HepG2 (cell line): ENCODE data around the gene FAM124A. TPM values are rescaled to one million over a fixed set of nuclear protein-coding genes. Genes with fewer than 3 reads are reported as not detected.

ENCODE experiments used
- ATAC-seq: fragments of 200-7000 bp; cut with Tn5 transposase; 3 replicates; pipeline ENCODE4 v1.9.1; 2020; ENCODE audit warnings: mild to moderate bottlenecking, moderate library complexity
- BruUV-seq: library from RNA; stranded (reverse); fragments of 400-500 nt; replicated peaks from 2 replicates; lab custom pipeline; 2021; lab: Mats Ljungman, UMichigan
- CTCF ChIA-PET: fragments of 300-600 bp; formaldehyde crosslinking; extraction: SDS; loops from one replicate; lab custom pipeline; 2021; ENCODE audit warnings: low total read pairs, inconsistent platforms, low intra/inter-chr PET ratio; lab: Yijun Ruan, JAX
- POLR2A ChIA-PET: fragments of 350-600 bp; sonication (Branson Sonifier 250); formaldehyde crosslinking; loops from one replicate; lab custom pipeline; 2020; ENCODE audit warnings: antibody characterized with exemption, inconsistent platforms; lab: Yijun Ruan, JAX
- DNase-seq: peaks from one replicate; pipeline ENCODE4 v3.0.0-alpha.2; 2015; ENCODE audit warnings: low spot score
- FAIRE-seq: peaks from 3 replicates; lab custom pipeline; 2011; peaks lifted over from hg19 to GRCh38; lab: Jason Lieb, UNC
- H2AFZ ChIP-seq: one replicate; pipeline ENCODE4 v1.6.1; 2011; ENCODE audit warnings: low read length, inconsistent platforms
- H3K27ac ChIP-seq: fragments of 300-600 bp; 3 replicates; pipeline ENCODE4 v1.8.0; 2011; ENCODE audit warnings: mixed run types, mild to moderate bottlenecking, mixed read lengths, low read length, inconsistent platforms; ENCODE audit not compliant: insufficient read depth; ENCODE audit errors: extremely low read length
- H3K27me3 ChIP-seq, 2 experiments: fragments of 200-600 bp in 1 of 2; 2 replicates in 1 of 2; 3 replicates in 1 of 2; pipeline versions ENCODE4 v1.6.0 to v1.8.0; 2011; ENCODE audit warnings: low read length in 2 of 2, mild to moderate bottlenecking in 2 of 2, moderate library complexity in 2 of 2, inconsistent platforms in 1 of 2; ENCODE audit not compliant: insufficient read depth in 2 of 2, control insufficient read depth in 1 of 2
- H3K36me3 ChIP-seq, 2 experiments: fragments of 200-600 bp in 1 of 2; replicated peaks in 1 of 2; 2 replicates in 1 of 2; 3 replicates in 1 of 2; pipeline versions ENCODE4 v1.5.1 to v1.8.0; 2011; ENCODE audit warnings: low read length in 2 of 2, inconsistent platforms in 1 of 2; ENCODE audit not compliant: insufficient read depth in 2 of 2, control insufficient read depth in 1 of 2
- H3K4me1 ChIP-seq: 2 replicates; pipeline ENCODE4 v1.5.1; 2012; ENCODE audit warnings: low read length, inconsistent platforms; ENCODE audit not compliant: insufficient read depth
- H3K4me2 ChIP-seq: 2 replicates; pipeline ENCODE4 v1.6.0; 2011; ENCODE audit warnings: low read depth, low read length, inconsistent platforms
- H3K4me3 ChIP-seq, 3 experiments: fragments of 200-600 bp in 1 of 3; sonication (generic), shearing (Covaris generic) in 1 of 3; replicated peaks in 1 of 3; 2 replicates each; pipeline ENCODE4 v1.5.1; 2011 to 2016; ENCODE audit warnings: low read length in 3 of 3, inconsistent platforms in 2 of 3, low read depth in 2 of 3, mild to moderate bottlenecking in 2 of 3, control low read depth in 1 of 3, mixed read lengths in 1 of 3; ENCODE audit not compliant: insufficient read depth in 1 of 3
- H3K79me2 ChIP-seq: one replicate; pipeline ENCODE4 v1.6.1; 2011; ENCODE audit warnings: low read length, inconsistent platforms; ENCODE audit not compliant: insufficient read depth
- H3K9ac ChIP-seq: 2 replicates; pipeline ENCODE4 v1.6.0; 2011; ENCODE audit warnings: mild to moderate bottlenecking, low read depth, low read length, inconsistent platforms; ENCODE audit not compliant: insufficient read depth
- H3K9me3 ChIP-seq: 2 replicates; pipeline ENCODE4 v1.5.1; 2012; ENCODE audit warnings: mild to moderate bottlenecking, low read length
- H4K20me1 ChIP-seq: 2 replicates; pipeline ENCODE4 v1.6.0; 2011; ENCODE audit warnings: inconsistent platforms, mild to moderate bottlenecking, low read length, moderate library complexity; ENCODE audit not compliant: insufficient read depth
- MAFG ChIP-seq: sonication (generic); formaldehyde crosslinking; IDR thresholded peaks from 2 replicates; pipeline ENCODE4 v1.5.1; 2020; ENCODE audit warnings: mild to moderate bottlenecking, missing genetic modification reagents
- MTF2 ChIP-seq: sonication (generic); formaldehyde crosslinking; IDR thresholded peaks from 2 replicates; pipeline ENCODE4 v1.5.0; 2020; ENCODE audit warnings: missing genetic modification reagents, borderline replicate concordance
- PAX8 ChIP-seq: sonication (generic); formaldehyde crosslinking; IDR thresholded peaks from 2 replicates; pipeline ENCODE4 v1.8.0; 2022; ENCODE audit warnings: mild to moderate bottlenecking, missing genetic modification reagents, borderline replicate concordance
- SAFB2 ChIP-seq: sonication (generic); formaldehyde crosslinking; IDR thresholded peaks from 2 replicates; pipeline ENCODE4 v1.5.1; 2020; ENCODE audit warnings: missing genetic modification reagents, low read depth, mild to moderate bottlenecking, borderline replicate concordance
- YEATS2 ChIP-seq: sonication (generic); formaldehyde crosslinking; IDR thresholded peaks from 2 replicates; pipeline ENCODE4 v1.4.0; 2020; ENCODE audit warnings: missing genetic modification reagents, borderline replicate concordance
- ZNF253 ChIP-seq: sonication (generic); formaldehyde crosslinking; IDR thresholded peaks from 2 replicates; pipeline ENCODE4 v1.8.0; 2022; ENCODE audit warnings: mild to moderate bottlenecking, missing genetic modification reagents, borderline replicate concordance
- ZNF577 ChIP-seq: sonication (generic); formaldehyde crosslinking; IDR thresholded peaks from 2 replicates; pipeline ENCODE4 v1.4.0; 2020; ENCODE audit warnings: mild to moderate bottlenecking, low read depth, missing genetic modification reagents, borderline replicate concordance
- WGBS: methylation state at CpG from one replicate; pipeline ENCODE4 v1.1.6; 2017; ENCODE audit warnings: low lambda C conversion rate; 5-methylcytosine and 5-hydroxymethylcytosine counted together
- in situ Hi-C: cut with HindIII; loops from 2 replicates; pipeline ENCODE4 v1.10.0; 2017; ENCODE audit warnings: low pct_unique_long_range_greater_than_20kb; ENCODE audit not compliant: extremely low pct_ligation_motif_present
- intact Hi-C: fragments of 100-400 bp; cut with micrococcal nuclease; formaldehyde crosslinking; loops from one replicate; pipeline ENCODE4 v1.10.0; 2022; ENCODE audit not compliant: unreplicated experiment
- polyA plus RNA-seq, 8 experiments: library from polyadenylated mRNA; depleted of rRNA in 3 of 8; stranded (reverse) in 7 of 8; unstranded in 1 of 8; fragments of >200 nt; fragmentation: Illumina TruSeq in 4 of 8; extraction: Trizol in 4 of 8; gene quantifications; 2 replicates each; pipeline versions ENCODE4 v1.2.1 to v1.2.3, GENCODE V29; 2011 to 2016; ENCODE audit warnings: low read depth in 4 of 8, missing spikeins in 1 of 8, mixed read lengths in 1 of 8; ENCODE audit not compliant: insufficient read depth in 1 of 8
- total RNA-seq, 5 experiments: library from RNA; depleted of rRNA; stranded (reverse); fragments of >200 nt; fragmentation: Illumina TruSeq; extraction: Trizol; gene quantifications; 2 replicates each; pipeline ENCODE4 v1.2.3, GENCODE V29; 2016; ENCODE audit warnings: low read depth in 1 of 5
- TF ChIP-seq, protein P1 (sequence below): sonication (generic); formaldehyde crosslinking; IDR thresholded peaks from 2 replicates; pipeline ENCODE4 v1.4.0; 2020; ENCODE audit warnings: mild to moderate bottlenecking, missing genetic modification reagents
- TF ChIP-seq, protein P2 (sequence below): sonication (generic); formaldehyde crosslinking; IDR thresholded peaks from 2 replicates; pipeline ENCODE4 v1.4.0; 2020; ENCODE audit warnings: missing genetic modification reagents
- TF ChIP-seq, protein P3 (sequence below): sonication (generic); formaldehyde crosslinking; IDR thresholded peaks from 2 replicates; pipeline ENCODE4 v1.5.0; 2020; ENCODE audit warnings: mild to moderate bottlenecking, missing genetic modification reagents
- TF ChIP-seq, protein P4 (sequence below): sonication (generic); formaldehyde crosslinking; IDR thresholded peaks from 2 replicates; pipeline ENCODE4 v1.5.0; 2020; ENCODE audit warnings: missing genetic modification reagents
- TF ChIP-seq, protein P5 (sequence below): sonication (generic); formaldehyde crosslinking; IDR thresholded peaks from 2 replicates; pipeline ENCODE4 v1.4.0; 2020; ENCODE audit warnings: low read depth, missing genetic modification reagents

The FAM124A gene
- total and polyA plus RNA-seq, 2 of the 13 experiments (the other 11 are each of a cell fraction or from before 2014, with no cell fraction given): not detected

DNA sequence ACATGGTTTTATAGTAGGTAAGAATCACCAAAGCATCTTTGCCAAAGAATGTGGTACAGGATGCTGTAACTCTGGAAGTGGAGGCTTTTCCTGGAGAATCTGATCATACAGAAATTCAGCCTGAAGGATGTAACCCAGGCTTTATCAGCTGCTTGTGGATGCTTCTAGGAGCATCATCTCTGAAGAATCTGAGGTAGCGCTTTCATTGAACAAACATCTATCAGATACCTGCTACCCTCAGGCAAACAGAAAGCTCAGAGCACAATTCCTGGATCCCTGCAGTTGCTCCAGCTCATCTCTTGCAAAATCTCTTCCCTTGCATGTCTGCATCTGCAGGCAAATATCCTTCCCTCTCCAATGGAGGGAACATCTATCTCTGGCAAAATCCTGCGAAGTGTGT, 9.3 kb downstream of the FAM124A start:
- Histone ChIP-seq H3K36me3 (no peaks in the 10 kb centered on the region), H3K27me3 (peaks cover 2 to 49% of the 10 kb centered on the region in 2 experiments; a peak in 4 of 5 replicates), H3K4me1 (no peaks in the 10 kb centered on the region), H3K9me3 (no peaks in the 10 kb centered on the region), H3K4me3 (no peak overlapping the region), H3K4me2 (no peak overlapping the region), H3K27ac (no peak overlapping the region), H2AFZ (no peak overlapping the region), H4K20me1 (no peaks in the 10 kb centered on the region), H3K9ac (no peak overlapping the region), H3K79me2 (no peaks in the 10 kb centered on the region)
- DNase-seq: no peak
- in situ Hi-C loops (no loop called here), intact Hi-C loops (no loop called here)
- WGBS: 51% methylated on average over 2 of the region's 2 CpGs
- ChIA-PET POLR2A (no interaction called here), CTCF (no interaction called here)
- FAIRE-seq: no peak
- no peak for ATAC-seq
- no TSS peak for BruUV-seq
- TF ChIP-seq, protein P1, sequence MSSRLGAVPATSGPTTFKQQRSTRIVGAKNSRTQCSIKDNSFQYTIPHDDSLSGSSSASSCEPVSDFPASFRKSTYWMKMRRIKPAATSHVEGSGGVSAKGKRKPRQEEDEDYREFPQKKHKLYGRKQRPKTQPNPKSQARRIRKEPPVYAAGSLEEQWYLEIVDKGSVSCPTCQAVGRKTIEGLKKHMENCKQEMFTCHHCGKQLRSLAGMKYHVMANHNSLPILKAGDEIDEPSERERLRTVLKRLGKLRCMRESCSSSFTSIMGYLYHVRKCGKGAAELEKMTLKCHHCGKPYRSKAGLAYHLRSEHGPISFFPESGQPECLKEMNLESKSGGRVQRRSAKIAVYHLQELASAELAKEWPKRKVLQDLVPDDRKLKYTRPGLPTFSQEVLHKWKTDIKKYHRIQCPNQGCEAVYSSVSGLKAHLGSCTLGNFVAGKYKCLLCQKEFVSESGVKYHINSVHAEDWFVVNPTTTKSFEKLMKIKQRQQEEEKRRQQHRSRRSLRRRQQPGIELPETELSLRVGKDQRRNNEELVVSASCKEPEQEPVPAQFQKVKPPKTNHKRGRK: no peak
- TF ChIP-seq, protein P2, sequence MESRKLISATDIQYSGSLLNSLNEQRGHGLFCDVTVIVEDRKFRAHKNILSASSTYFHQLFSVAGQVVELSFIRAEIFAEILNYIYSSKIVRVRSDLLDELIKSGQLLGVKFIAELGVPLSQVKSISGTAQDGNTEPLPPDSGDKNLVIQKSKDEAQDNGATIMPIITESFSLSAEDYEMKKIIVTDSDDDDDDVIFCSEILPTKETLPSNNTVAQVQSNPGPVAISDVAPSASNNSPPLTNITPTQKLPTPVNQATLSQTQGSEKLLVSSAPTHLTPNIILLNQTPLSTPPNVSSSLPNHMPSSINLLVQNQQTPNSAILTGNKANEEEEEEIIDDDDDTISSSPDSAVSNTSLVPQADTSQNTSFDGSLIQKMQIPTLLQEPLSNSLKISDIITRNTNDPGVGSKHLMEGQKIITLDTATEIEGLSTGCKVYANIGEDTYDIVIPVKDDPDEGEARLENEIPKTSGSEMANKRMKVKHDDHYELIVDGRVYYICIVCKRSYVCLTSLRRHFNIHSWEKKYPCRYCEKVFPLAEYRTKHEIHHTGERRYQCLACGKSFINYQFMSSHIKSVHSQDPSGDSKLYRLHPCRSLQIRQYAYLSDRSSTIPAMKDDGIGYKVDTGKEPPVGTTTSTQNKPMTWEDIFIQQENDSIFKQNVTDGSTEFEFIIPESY (CRISPR knock-in tag): no peak
- TF ChIP-seq ZNF253 (CRISPR knock-in tag) (no peak), MTF2 (no peak), ZNF577 (CRISPR knock-in tag) (no peak), MAFG (CRISPR knock-in tag) (no peak), PAX8 (CRISPR knock-in tag) (no peak), SAFB2 (no peak), YEATS2 (CRISPR knock-in tag) (no peak)
- TF ChIP-seq, protein P3, sequence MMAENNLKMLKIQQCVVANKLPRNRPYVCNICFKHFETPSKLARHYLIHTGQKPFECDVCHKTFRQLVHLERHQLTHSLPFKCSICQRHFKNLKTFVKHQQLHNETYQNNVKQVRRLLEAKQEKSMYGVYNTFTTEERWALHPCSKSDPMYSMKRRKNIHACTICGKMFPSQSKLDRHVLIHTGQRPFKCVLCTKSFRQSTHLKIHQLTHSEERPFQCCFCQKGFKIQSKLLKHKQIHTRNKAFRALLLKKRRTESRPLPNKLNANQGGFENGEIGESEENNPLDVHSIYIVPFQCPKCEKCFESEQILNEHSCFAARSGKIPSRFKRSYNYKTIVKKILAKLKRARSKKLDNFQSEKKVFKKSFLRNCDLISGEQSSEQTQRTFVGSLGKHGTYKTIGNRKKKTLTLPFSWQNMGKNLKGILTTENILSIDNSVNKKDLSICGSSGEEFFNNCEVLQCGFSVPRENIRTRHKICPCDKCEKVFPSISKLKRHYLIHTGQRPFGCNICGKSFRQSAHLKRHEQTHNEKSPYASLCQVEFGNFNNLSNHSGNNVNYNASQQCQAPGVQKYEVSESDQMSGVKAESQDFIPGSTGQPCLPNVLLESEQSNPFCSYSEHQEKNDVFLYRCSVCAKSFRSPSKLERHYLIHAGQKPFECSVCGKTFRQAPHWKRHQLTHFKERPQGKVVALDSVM (CRISPR knock-in tag): no peak
- TF ChIP-seq, protein P4, sequence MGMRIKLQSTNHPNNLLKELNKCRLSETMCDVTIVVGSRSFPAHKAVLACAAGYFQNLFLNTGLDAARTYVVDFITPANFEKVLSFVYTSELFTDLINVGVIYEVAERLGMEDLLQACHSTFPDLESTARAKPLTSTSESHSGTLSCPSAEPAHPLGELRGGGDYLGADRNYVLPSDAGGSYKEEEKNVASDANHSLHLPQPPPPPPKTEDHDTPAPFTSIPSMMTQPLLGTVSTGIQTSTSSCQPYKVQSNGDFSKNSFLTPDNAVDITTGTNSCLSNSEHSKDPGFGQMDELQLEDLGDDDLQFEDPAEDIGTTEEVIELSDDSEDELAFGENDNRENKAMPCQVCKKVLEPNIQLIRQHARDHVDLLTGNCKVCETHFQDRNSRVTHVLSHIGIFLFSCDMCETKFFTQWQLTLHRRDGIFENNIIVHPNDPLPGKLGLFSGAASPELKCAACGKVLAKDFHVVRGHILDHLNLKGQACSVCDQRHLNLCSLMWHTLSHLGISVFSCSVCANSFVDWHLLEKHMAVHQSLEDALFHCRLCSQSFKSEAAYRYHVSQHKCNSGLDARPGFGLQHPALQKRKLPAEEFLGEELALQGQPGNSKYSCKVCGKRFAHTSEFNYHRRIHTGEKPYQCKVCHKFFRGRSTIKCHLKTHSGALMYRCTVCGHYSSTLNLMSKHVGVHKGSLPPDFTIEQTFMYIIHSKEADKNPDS (CRISPR knock-in tag): no peak
- TF ChIP-seq, protein P5, sequence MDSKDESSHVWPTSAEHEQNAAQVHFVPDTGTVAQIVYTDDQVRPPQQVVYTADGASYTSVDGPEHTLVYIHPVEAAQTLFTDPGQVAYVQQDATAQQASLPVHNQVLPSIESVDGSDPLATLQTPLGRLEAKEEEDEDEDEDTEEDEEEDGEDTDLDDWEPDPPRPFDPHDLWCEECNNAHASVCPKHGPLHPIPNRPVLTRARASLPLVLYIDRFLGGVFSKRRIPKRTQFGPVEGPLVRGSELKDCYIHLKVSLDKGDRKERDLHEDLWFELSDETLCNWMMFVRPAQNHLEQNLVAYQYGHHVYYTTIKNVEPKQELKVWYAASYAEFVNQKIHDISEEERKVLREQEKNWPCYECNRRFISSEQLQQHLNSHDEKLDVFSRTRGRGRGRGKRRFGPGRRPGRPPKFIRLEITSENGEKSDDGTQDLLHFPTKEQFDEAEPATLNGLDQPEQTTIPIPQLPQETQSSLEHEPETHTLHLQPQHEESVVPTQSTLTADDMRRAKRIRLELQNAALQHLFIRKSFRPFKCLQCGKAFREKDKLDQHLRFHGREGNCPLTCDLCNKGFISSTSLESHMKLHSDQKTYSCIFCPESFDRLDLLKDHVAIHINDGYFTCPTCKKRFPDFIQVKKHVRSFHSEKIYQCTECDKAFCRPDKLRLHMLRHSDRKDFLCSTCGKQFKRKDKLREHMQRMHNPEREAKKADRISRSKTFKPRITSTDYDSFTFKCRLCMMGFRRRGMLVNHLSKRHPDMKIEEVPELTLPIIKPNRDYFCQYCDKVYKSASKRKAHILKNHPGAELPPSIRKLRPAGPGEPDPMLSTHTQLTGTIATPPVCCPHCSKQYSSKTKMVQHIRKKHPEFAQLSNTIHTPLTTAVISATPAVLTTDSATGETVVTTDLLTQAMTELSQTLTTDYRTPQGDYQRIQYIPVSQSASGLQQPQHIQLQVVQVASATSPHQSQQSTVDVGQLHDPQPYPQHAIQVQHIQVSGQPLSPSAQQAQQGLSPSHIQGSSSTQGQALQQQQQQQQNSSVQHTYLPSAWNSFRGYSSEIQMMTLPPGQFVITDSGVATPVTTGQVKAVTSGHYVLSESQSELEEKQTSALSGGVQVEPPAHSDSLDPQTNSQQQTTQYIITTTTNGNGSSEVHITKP (CRISPR knock-in tag): no peak
